Ishikawa (cell line): Measurements from ENCODE around the gene CACNA2D3.

Experiments
- CEBPB ChIP-seq: IDR thresholded peaks from 2 replicates; pipeline ENCODE4 v1.6.1; 2012
- CREB1 ChIP-seq: IDR thresholded peaks from 2 replicates; pipeline ENCODE4 v1.6.1; 2012; ENCODE audit warnings: low read depth
- EGR1 ChIP-seq: IDR thresholded peaks from 2 replicates; pipeline ENCODE4 v1.6.1; 2012
- EP300 ChIP-seq: IDR thresholded peaks from 2 replicates; pipeline ENCODE4 v1.6.1; 2012; ENCODE audit warnings: borderline replicate concordance
- FOXM1 ChIP-seq: IDR thresholded peaks from 2 replicates; pipeline ENCODE4 v1.6.1; 2012; ENCODE audit warnings: low read depth, borderline replicate concordance
- NFIC ChIP-seq: IDR thresholded peaks from 2 replicates; pipeline ENCODE4 v1.6.1; 2012
- RAD21 ChIP-seq: IDR thresholded peaks from 2 replicates; pipeline ENCODE4 v1.6.1; 2012; ENCODE audit warnings: low read depth
- REST ChIP-seq: IDR thresholded peaks from 2 replicates; pipeline ENCODE4 v1.6.1; 2012; ENCODE audit warnings: low read depth, mild to moderate bottlenecking
- TAF1 ChIP-seq: IDR thresholded peaks from 2 replicates; pipeline ENCODE4 v1.6.1; 2012; ENCODE audit warnings: low read depth, mild to moderate bottlenecking
- TCF12 ChIP-seq: IDR thresholded peaks from 2 replicates; pipeline ENCODE4 v1.6.1; 2012; ENCODE audit warnings: low read depth
- TEAD4 ChIP-seq: IDR thresholded peaks from 2 replicates; pipeline ENCODE4 v1.6.1; 2012
- YY1 ChIP-seq: IDR thresholded peaks from 2 replicates; pipeline ENCODE4 v1.6.1; 2012; ENCODE audit warnings: low read depth
- ZBTB7A ChIP-seq: IDR thresholded peaks from 2 replicates; pipeline ENCODE4 v1.6.1; 2012; ENCODE audit warnings: low read depth
- TF ChIP-seq, protein P1 (sequence below): IDR thresholded peaks from 2 replicates; pipeline ENCODE4 v1.6.1; 2012
- TF ChIP-seq, protein P2 (sequence below): IDR thresholded peaks from 2 replicates; pipeline ENCODE4 v1.6.1; 2012

Gene CACNA2D3

DNA sequence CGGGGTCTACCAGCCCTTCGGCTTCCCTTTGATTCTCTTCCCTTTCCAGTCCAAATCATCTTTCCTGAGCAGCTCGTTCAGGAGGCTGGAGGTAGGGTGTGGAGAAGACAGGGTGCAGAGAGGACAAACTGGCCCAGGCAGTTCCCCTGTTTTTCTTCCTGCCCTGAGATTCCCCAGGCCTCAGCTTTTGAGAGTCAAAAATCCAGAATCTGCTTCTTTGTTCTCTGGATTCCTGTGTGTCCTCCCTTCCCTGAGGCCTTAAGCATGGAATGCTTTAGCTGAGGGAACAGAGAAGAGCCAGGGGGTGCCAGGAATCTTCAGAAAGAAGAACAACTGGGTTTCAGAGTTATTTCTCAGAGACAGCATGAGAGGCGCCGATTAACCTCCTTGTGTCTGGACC is 832.2 kb downstream of the CACNA2D3 start:
- TF ChIP-seq FOXM1, result no peak
- no peak for TF ChIP-seq CEBPB
- TF ChIP-seq, protein P1, sequence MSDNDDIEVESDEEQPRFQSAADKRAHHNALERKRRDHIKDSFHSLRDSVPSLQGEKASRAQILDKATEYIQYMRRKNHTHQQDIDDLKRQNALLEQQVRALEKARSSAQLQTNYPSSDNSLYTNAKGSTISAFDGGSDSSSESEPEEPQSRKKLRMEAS, result no peak
- no peak for TF ChIP-seq TEAD4

- TF ChIP-seq, protein P2, sequence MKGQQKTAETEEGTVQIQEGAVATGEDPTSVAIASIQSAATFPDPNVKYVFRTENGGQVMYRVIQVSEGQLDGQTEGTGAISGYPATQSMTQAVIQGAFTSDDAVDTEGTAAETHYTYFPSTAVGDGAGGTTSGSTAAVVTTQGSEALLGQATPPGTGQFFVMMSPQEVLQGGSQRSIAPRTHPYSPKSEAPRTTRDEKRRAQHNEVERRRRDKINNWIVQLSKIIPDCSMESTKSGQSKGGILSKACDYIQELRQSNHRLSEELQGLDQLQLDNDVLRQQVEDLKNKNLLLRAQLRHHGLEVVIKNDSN, result no peak
Observed at GRCh38 chr3:54955496-54955895, 833.1 kb downstream of the CACNA2D3 start.

GRCh38 chr3:54955941-54956340 is 833.6 kb downstream of the CACNA2D3 start:
- TF ChIP-seq CREB1 (no peak), TCF12 (no peak), YY1 (no peak), TEAD4 (no peak), RAD21 (no peak), TAF1 (no peak), REST (no peak), NFIC (no peak), ZBTB7A (no peak), EP300 (no peak), FOXM1 (no peak), CEBPB (no peak), EGR1 (no peak)
- TF ChIP-seq, protein P1, result no peak
- TF ChIP-seq, protein P2, result no peak

GRCh38 chr3:54957711-54958110 is 835.4 kb downstream of the CACNA2D3 start:
- TF ChIP-seq TEAD4 (no peak), ZBTB7A (no peak), EGR1 (no peak), RAD21 (no peak), CREB1 (no peak), FOXM1 (no peak), TCF12 (no peak), YY1 (no peak), REST (no peak), EP300 (no peak)
- TF ChIP-seq, protein P1, result no peak
- TF ChIP-seq, protein P2, result no peak

- TF ChIP-seq CREB1 (no peak), TAF1 (no peak), NFIC (no peak), YY1 (no peak), TCF12 (no peak), CEBPB (no peak), EGR1 (no peak), RAD21 (no peak), TEAD4 (no peak), FOXM1 (no peak), REST (no peak), EP300 (no peak), ZBTB7A (no peak)
- TF ChIP-seq, protein P2, result no peak
- TF ChIP-seq, protein P1, result no peak
Observed at GRCh38 chr3:54960082-54960481, 837.7 kb downstream of the CACNA2D3 start.
